GM23338 (cell line): ENCODE results near the gene P2RX4.

Experiments
- EZH2 ChIP-seq: fragments of 200-600 bp; sonication (generic); IDR thresholded peaks from one replicate; pipeline ENCODE4 v1.8.0; 2017; ENCODE audit warnings: antibody characterized with exemption, mild to moderate bottlenecking, low read depth; ENCODE audit not compliant: unreplicated experiment
- TF ChIP-seq, protein P1 (sequence below), 2 experiments: fragments of 200-600 bp in 1 of 2; sonication (generic) in 1 of 2; conservative IDR thresholded peaks; 2 replicates each; pipeline versions ENCODE4 v1.5.1 to v1.6.1; 2016 to 2017; ENCODE audit warnings: antibody characterized with exemption in 2 of 2, low read depth in 2 of 2, mild to moderate bottlenecking in 2 of 2, moderate library complexity in 1 of 2

DNA sequence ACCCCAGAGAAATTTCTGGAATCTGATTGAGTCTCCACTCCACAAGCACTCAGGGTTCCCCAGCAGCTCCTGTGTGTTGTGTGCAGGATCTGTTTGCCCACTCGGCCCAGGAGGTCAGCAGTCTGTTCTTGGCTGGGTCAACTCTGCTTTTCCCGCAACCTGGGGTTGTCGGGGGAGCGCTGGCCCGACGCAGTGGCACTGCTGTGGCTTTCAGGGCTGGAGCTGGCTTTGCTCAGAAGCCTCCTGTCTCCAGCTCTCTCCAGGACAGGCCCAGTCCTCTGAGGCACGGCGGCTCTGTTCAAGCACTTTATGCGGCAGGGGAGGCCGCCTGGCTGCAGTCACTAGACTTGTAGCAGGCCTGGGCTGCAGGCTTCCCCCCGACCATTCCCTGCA, 23.7 kb downstream of the P2RX4 start:
- TF ChIP-seq EZH2 = no peak
- TF ChIP-seq, protein P1, sequence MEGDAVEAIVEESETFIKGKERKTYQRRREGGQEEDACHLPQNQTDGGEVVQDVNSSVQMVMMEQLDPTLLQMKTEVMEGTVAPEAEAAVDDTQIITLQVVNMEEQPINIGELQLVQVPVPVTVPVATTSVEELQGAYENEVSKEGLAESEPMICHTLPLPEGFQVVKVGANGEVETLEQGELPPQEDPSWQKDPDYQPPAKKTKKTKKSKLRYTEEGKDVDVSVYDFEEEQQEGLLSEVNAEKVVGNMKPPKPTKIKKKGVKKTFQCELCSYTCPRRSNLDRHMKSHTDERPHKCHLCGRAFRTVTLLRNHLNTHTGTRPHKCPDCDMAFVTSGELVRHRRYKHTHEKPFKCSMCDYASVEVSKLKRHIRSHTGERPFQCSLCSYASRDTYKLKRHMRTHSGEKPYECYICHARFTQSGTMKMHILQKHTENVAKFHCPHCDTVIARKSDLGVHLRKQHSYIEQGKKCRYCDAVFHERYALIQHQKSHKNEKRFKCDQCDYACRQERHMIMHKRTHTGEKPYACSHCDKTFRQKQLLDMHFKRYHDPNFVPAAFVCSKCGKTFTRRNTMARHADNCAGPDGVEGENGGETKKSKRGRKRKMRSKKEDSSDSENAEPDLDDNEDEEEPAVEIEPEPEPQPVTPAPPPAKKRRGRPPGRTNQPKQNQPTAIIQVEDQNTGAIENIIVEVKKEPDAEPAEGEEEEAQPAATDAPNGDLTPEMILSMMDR (conservative IDR thresholded peaks at IDR 0.05; ENCODE audit: low read depth in 2 of 2) = no peak
